Measurements from ENCODE around the gene MGMT. TPM values are rescaled to one million over a fixed set of nuclear protein-coding genes. Genes with fewer than 3 reads are reported as not detected.

The MGMT gene
- total RNA-seq, 3 donors from 2014 or later: 13.2 to 14.6 (median 14.4) TPM

DNA sequence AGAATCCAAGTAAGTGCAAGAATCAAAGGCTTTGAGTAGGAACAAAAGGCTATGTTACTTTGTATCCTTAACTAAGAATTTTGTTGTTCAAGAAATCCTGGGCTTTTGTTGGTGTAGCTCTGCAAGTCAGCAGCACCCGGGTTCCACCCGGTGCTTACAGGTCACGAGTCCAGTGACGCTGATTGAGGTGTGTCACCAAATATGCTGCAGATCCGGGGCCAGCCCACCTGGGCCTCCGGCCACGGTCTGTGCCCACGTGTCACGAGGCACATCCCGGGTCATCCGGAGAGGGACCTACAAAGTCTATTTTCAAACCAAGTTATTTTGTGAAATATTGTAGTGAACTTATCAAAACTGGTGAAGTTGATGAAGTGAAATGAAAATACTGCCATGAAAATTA lies 103.1 kb downstream of the MGMT start:
- DNase-seq (no peak), ATAC-seq (no peak)
- Mint-ChIP-seq H3K9me3 (no peaks in the 10 kb centered on the region), H3K27me3 (ENCODE audit: low read depth) (no peaks in the 10 kb centered on the region), H3K4me1 (ENCODE audit: low read depth) (no peaks in the 10 kb centered on the region), H3K4me3 (no peak overlapping the region), H3K36me3 (ENCODE audit: insufficient read depth) (peaks cover 30% of the 10 kb centered on the region)

DNA sequence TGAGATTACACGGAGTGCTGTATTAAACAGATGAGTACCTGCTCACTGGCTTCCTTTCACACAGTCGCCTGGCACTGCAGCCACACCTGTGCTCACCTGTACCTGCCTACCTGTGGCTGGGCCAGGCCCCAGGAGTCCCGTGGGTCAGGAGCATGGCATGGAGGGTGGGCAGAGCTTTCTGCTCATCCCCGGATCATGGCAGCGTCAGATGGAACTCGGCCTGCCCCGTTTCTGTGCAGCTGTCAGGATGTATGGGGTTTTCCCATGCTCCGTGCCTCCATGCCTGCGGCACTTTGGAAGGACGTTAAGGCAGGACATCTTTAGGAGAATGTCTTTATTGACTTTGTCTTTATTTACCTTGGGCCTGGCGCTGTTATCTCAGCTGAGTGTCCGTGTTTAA lies 112.2 kb downstream of the MGMT start:
- Mint-ChIP-seq H3K36me3 (ENCODE audit: insufficient read depth) (peaks cover 23% of the 10 kb centered on the region), H3K9me3 (peaks cover 10% of the 10 kb centered on the region), H3K4me1 (ENCODE audit: low read depth) (no peaks in the 10 kb centered on the region), H3K4me3 (no peak overlapping the region), H3K27me3 (ENCODE audit: low read depth) (no peaks in the 10 kb centered on the region)
- no peak for DNase-seq
- no peak for ATAC-seq

DNA sequence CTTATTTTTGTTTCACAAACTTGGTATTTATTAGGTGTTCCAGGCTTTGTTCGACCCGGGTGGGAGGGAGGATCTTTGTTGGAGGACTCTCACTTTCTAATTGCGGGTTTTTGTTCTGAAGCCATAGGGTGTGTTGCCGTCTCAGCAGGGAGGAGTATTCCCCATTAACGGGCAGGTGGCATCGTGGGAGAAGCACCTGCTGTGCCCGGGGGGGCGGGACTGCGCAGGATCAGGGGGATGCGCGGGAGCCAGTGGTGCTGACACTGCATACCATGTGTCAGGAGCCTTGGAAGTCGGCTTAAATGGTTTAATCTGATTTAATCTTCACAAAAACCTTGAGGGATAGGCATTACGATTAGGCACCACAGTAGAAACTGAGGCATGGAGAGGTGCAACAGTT lies 113.0 kb downstream of the MGMT start:
- no peak for ATAC-seq
- DNase-seq: no peak
- no peaks in the 10 kb centered on the region for H3K27me3 Mint-ChIP-seq (ENCODE audit: low read depth)
- H3K4me1 Mint-ChIP-seq (ENCODE audit: low read depth): no peaks in the 10 kb centered on the region
- peaks cover 16% of the 10 kb centered on the region for H3K9me3 Mint-ChIP-seq
- H3K36me3 Mint-ChIP-seq (ENCODE audit: insufficient read depth): peaks cover 24% of the 10 kb centered on the region
- H3K4me3 Mint-ChIP-seq: no peak overlapping the region

DNA sequence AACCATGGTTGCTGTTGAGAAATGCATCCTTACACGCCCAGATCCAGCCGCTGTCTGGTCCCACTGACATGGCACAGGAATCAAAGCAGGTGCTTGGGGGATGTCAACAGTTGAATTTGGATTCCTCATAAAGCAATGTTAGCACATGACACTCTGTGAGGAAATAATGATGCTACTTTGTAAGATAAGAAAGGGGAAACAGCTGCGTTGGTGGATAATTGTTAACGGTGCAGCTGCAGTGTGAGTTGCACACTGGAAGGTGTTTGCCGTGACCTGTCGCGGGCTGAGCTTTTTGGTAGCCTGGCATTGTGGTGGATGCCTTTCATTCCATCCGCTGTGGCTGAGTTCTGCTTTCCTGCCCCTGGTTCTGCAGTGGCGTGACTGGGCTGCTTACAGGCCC lies 113.9 kb downstream of the MGMT start:
- Mint-ChIP-seq H3K4me1 (ENCODE audit: low read depth) (no peaks in the 10 kb centered on the region), H3K4me3 (no peak overlapping the region), H3K36me3 (ENCODE audit: insufficient read depth) (peaks cover 33% of the 10 kb centered on the region), H3K9me3 (peaks cover 24% of the 10 kb centered on the region), H3K27me3 (ENCODE audit: low read depth) (no peaks in the 10 kb centered on the region)
- DNase-seq: no peak
- ATAC-seq: no peak

DNA sequence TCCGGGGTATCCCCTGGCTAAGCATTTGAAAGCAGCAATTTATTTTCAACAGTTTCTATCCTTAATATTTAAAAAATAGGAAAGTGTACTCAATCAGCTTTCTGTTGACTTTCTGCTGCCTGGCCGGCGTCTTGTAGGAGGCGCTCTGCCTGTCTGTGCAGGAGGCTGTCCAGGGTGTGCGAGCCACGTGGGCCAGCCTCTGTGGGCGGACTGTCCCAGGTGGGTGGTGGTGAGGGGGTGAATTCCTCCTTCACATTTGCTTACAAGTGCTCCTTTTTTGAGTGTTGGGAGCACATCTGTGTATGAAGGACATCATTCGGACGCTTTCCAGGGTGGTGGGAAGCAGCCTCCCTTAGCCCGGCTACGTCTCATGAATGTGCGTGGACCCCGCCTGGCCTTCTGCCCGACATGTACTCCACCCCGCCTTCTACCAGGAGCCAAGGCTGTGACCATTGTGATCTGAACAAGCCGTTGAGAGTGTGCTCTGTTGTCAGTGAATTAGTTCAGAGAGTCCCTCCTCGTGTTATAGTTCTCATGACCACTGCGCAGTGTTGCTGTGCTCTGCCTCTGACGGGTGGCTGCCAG lies 114.9 kb downstream of the MGMT start:
- no peak for ATAC-seq
- Mint-ChIP-seq H3K27me3 (ENCODE audit: low read depth) (no peaks in the 10 kb centered on the region), H3K4me3 (no peak overlapping the region), H3K4me1 (ENCODE audit: low read depth) (no peaks in the 10 kb centered on the region), H3K9me3 (peaks cover 32% of the 10 kb centered on the region), H3K36me3 (ENCODE audit: insufficient read depth) (peaks cover 40% of the 10 kb centered on the region)
- no peak for DNase-seq

DNA sequence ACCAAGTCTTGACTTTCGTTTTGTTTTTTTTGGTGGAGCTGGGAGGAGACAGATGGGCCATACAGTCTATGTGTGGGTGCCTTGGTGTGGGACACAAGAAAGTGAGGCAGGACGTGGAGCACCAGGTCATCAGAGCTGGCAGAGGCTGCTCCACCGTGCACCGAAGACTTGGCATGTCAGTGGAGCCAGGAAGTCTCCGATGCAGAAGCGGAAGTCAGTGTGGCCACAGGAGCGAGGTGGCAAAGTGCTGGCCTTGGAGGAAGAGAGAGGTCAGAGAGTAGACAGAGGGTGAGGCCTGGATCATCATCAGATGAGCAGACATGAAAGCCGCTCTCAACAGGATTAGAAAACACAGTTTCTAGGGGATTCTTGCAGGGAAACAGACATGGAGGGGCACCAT lies 116.8 kb downstream of the MGMT start:
- Mint-ChIP-seq H3K4me1 (ENCODE audit: low read depth) (no peaks in the 10 kb centered on the region), H3K27me3 (ENCODE audit: low read depth) (no peaks in the 10 kb centered on the region), H3K36me3 (ENCODE audit: insufficient read depth) (peaks cover 55% of the 10 kb centered on the region), H3K9me3 (peaks cover 42% of the 10 kb centered on the region), H3K4me3 (no peak overlapping the region)
- ATAC-seq: no peak
- DNase-seq: no peak

DNA sequence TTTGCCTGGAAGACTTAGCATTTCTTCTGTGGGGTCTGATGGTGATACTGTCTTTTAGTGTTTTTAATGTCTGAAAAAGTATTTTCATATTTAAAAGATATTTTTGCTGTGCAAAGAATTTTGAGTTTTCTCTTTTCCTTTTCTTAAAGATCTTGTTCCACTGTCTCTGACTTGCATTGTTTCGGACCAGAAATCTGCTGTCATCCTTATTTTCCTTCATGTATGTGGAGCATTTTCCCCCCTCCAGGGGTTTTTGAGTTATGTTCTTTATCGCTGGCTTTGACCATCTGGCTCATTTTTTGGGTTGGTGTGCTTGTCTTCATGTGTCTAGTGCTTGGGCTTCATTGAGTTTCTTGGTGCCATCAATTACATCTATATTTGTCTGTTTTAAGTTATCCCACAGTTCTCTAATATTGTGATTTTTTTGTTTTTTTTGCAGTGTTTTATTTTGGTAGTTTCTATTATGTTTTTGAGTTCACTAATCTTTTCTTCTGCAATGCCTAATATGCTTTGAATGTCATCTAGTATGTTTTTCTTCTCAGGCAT lies 119.9 kb downstream of the MGMT start:
- ATAC-seq (no peak), DNase-seq (no peak)
- H3K4me3 Mint-ChIP-seq: no peak overlapping the region
- H3K36me3 Mint-ChIP-seq (ENCODE audit: insufficient read depth): peaks cover 70% of the 10 kb centered on the region
- H3K9me3 Mint-ChIP-seq: peaks cover 39% of the 10 kb centered on the region
- no peaks in the 10 kb centered on the region for H3K4me1 Mint-ChIP-seq (ENCODE audit: low read depth)
- H3K27me3 Mint-ChIP-seq (ENCODE audit: low read depth): no peaks in the 10 kb centered on the region

DNA sequence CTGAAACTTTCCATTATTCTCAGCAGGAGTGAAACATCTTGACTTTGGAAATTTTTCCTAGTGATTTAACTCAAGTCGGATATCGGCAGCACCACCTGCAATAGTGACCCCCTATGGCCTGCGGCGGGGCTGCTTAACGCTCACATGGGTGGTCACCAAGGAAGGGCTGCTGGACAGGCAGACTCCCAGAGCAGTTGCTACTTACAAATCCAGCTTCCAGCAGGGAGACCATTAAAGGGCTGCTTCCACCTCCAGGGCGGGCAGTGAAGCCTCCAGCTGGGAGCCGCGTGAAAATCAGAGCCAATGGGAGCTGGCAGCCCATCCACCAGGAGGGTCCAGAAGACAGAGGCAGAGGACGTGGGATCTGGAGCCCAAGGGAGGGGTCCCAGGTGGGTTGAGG lies 122.5 kb downstream of the MGMT start:
- Mint-ChIP-seq H3K4me1 (ENCODE audit: low read depth) (no peaks in the 10 kb centered on the region), H3K27me3 (ENCODE audit: low read depth) (no peaks in the 10 kb centered on the region), H3K4me3 (no peak overlapping the region), H3K9me3 (peaks cover 37% of the 10 kb centered on the region), H3K36me3 (ENCODE audit: insufficient read depth) (peaks cover 72% of the 10 kb centered on the region)
- no peak for ATAC-seq
- no peak for DNase-seq

DNA sequence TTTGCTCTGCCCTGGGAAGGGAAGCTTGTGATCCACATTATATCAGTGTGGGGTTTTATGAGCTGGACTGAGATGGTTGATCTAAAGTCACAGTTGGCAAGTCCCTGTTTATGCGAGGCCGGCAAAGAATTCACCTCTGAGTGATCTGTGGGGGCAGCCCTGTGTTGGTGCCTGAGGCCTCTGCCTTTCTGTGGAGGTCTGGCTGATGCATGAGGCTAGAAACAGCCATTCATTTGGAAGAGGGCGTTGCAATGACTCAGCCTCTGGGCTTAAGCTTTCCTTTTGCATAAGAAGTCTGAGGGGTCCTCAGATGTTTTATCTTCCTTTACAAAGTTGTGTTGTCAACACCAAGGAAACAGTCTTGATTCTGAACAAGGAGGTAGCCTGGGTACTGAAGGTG lies 126.9 kb downstream of the MGMT start:
- H3K36me3 Mint-ChIP-seq (ENCODE audit: insufficient read depth): peaks cover 55% of the 10 kb centered on the region
- ATAC-seq (no peak), DNase-seq (no peak)
- peaks cover 6% of the 10 kb centered on the region for H3K9me3 Mint-ChIP-seq
- no peak overlapping the region for H3K4me3 Mint-ChIP-seq
- no peaks in the 10 kb centered on the region for H3K27me3 Mint-ChIP-seq (ENCODE audit: low read depth)
- no peaks in the 10 kb centered on the region for H3K4me1 Mint-ChIP-seq (ENCODE audit: low read depth)

DNA sequence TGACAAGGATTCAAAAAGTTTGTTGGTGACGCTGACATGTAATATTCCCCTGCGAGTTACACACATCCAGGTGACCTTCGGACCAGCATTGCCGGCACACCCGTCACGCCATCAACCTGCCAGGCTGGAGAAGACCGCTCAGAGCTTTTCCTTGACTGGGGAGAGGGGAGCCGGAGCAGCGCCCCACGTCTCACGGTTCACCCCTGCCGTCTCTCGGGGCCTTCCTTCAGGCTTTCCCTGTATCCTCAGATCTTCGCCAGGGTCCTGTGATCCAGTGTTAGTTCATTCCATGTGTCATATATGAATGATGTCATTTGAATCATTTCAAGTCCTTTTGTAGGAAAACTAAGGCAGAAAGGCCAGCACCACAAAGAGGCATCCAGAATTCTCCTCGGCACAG lies 127.8 kb downstream of the MGMT start:
- Mint-ChIP-seq H3K36me3 (ENCODE audit: insufficient read depth) (peaks cover 47% of the 10 kb centered on the region), H3K4me3 (no peak overlapping the region), H3K27me3 (ENCODE audit: low read depth) (no peaks in the 10 kb centered on the region), H3K4me1 (ENCODE audit: low read depth) (no peaks in the 10 kb centered on the region), H3K9me3 (peaks cover 6% of the 10 kb centered on the region)
- ATAC-seq: no peak
- no peak for DNase-seq

DNA sequence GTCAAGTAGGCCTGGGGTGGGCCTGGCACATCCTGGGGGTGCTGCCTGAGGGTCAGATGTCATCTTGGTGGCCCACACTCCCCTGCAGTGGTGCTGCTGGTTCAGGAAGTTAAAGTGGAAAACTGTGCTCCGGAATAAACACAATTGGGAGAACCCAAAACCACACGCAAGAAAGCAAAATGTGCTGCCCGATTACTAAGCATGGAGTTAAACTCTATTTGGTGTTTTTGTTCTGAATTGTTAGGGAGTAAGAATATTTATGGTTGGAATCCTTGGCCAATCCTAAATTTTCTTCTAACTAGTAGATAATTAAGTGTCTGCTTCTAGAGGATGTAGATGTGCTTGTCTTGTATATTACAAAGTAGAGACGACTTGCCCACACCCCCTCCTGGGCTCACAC lies 131.4 kb downstream of the MGMT start:
- H3K9me3 Mint-ChIP-seq: peaks cover 6% of the 10 kb centered on the region
- H3K27me3 Mint-ChIP-seq (ENCODE audit: low read depth): no peaks in the 10 kb centered on the region
- ATAC-seq (no peak), DNase-seq (no peak)
- no peaks in the 10 kb centered on the region for H3K4me1 Mint-ChIP-seq (ENCODE audit: low read depth)
- H3K36me3 Mint-ChIP-seq (ENCODE audit: insufficient read depth): peaks cover 28% of the 10 kb centered on the region
- no peak overlapping the region for H3K4me3 Mint-ChIP-seq

DNA sequence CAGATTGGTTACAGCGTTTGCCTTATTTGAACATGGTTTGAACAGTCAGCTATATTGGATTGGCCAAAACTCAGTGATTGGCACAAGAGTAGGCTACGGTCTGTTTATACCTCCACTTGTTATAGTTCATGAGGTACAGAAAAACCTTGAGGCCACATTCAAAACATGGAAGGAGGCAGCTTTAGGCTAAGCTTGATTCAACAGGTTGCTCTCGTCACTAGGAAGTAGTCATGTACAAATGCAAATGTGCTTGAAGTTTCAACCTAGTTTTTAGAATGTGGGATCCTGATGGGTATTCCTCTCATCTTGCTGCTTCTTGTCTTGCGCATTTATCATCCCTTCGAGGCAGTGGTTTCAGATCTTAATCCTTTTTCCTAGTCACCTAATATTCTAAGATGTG lies 132.1 kb downstream of the MGMT start:
- ATAC-seq: no peak
- Mint-ChIP-seq H3K27me3 (ENCODE audit: low read depth) (no peaks in the 10 kb centered on the region), H3K4me1 (ENCODE audit: low read depth) (no peaks in the 10 kb centered on the region), H3K9me3 (no peaks in the 10 kb centered on the region), H3K4me3 (no peak overlapping the region), H3K36me3 (ENCODE audit: insufficient read depth) (peaks cover 23% of the 10 kb centered on the region)
- DNase-seq: no peak

DNA sequence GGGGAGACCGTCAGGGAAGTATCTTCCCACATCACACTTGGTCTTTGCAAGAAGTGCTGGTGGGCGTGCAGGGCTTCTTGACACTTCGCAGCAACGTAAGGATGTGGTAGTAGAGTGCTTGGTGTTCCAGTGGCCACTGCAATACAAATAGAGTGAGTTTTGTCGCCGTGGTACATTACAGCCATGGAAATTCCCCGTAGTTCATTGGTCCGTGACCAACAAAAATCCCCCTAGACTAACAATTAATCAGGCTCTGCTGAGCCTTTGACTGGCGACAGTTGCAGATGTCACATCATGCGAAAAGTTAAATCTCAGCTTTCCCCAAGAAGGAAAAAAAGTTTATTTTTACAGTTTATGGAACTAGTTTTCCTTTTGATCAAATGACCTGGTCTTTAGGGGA lies 134.7 kb downstream of the MGMT start:
- Mint-ChIP-seq H3K4me1 (ENCODE audit: low read depth) (no peaks in the 10 kb centered on the region), H3K4me3 (no peak overlapping the region), H3K9me3 (no peaks in the 10 kb centered on the region), H3K27me3 (ENCODE audit: low read depth) (no peaks in the 10 kb centered on the region), H3K36me3 (ENCODE audit: insufficient read depth) (peaks cover 8% of the 10 kb centered on the region)
- DNase-seq (no peak), ATAC-seq (no peak)

DNA sequence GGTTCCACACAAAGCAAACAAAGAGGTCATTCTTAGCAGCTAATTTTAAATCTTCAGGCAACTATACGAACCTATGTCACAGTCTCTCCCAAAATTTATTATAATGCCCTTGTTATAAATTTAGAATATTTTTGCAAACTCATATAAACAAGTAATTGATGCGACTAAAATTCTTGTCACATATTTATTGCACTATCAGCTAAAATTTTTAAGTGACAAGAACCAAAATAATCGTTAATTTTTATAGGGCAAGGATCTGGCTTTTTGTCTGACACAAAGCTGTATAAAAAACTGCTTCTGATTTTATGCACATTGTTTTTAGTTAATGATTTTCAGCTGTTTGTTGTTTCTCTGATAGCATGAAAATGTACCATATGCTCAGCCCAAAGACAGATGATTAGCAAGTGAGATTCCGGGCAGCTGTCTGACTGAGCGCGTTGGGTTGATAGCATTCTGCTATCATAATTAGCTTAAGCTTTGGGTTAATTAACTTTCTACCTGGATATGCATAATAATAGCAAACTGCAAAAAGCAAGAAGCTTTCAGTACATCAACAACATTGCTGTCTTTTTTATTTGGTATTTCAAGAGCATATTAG lies 136.0 kb downstream of the MGMT start:
- no peaks in the 10 kb centered on the region for H3K27me3 Mint-ChIP-seq (ENCODE audit: low read depth)
- H3K4me3 Mint-ChIP-seq: no peak overlapping the region
- DNase-seq (no peak), ATAC-seq (no peak)
- H3K4me1 Mint-ChIP-seq (ENCODE audit: low read depth): no peaks in the 10 kb centered on the region
- H3K9me3 Mint-ChIP-seq: no peaks in the 10 kb centered on the region
- H3K36me3 Mint-ChIP-seq (ENCODE audit: insufficient read depth): peaks cover 13% of the 10 kb centered on the region

DNA sequence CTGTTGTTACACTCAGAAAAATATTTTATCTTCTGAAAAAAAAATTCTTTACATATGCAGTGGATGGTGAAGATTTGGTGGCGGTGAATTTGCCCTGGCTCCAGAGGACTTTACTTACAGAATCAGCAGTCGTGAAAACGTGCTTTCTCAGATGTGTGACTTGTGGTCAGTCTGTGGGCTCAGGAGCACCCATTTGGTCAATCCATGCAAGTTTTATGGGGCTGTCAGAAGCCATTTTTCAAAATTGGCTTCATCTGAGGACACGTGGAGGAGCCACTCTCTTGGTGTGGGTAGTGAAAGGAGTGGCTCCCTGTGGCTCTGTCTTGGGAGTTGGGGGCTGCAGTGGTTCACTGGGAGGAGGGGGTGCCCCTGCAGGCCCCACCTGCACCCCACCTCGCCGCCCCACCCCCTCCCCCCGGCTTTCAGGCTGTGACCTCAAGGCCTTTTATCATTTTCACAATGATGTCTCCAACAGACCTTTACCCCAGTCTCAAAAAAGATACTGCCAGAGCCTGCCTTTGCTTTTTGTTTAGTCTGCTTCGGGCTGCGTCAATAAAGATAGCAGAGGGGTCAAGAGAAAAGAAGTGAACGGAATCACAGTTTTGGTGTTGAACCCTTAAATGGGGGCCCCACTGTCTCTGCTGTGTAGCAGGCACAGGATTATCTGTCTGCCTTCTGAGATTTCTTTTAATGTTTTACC lies 137.4 kb downstream of the MGMT start:
- no peak for DNase-seq
- Mint-ChIP-seq H3K9me3 (no peaks in the 10 kb centered on the region), H3K4me1 (ENCODE audit: low read depth) (no peaks in the 10 kb centered on the region), H3K27me3 (ENCODE audit: low read depth) (no peaks in the 10 kb centered on the region), H3K36me3 (ENCODE audit: insufficient read depth) (peaks cover 14% of the 10 kb centered on the region), H3K4me3 (no peak overlapping the region)
- ATAC-seq: no peak

All from activated T-cell treated with anti-CD3 and anti-CD28 coated beads, Interleukin-2, amount 50 U/mL, for 4 hours (primary cell).